HL-60/S4 treated with retinoic acid at 250 ng/mL for 4 days and 3 days (cell line): ENCODE data around the gene ATG9B.
"Not testable (repeated sequence)": the region's sequence is repeated elsewhere in the genome, so short reads cannot be mapped to it uniquely, and the experiment has no call there.

Source experiments
- in situ Hi-C: fragments of 300-500 bp; cut with MboI; formaldehyde crosslinking; loops from 2 replicates; pipeline ENCODE4 v1.7.0; 2022; ENCODE audit warnings: low sequenced_read_pairs

Gene ATG9B

DNA sequence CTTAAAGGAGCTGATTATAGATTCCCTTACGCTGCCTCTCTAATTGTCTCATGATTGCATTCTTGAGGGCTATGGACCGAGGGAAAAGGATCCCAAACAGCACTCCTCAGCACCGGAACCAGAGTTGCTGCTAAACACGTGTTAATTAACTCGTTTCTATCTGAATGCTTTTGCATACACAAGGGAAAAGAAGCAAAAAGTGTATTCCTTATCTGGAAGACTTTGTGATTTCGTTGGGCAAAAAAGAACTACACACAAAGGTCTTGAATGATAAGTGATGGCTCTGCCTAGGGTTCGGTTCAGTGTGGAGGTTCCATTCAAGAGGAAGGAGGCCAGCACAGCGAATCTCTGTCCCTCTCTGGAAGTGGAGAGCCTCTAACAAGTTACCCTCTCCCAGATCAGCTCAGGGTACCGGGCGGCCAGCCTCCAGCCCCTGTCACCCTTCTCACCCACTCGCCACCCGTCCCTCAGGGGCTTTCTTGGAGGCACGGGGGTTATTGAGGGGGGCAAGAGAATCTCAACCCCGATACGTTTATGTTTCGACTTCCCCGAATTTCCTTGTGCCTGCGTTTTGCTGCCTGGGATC, 34.6 kb upstream of the ATG9B start:
- in situ Hi-C loops: no loop called here

- in situ Hi-C loops: no loop called here
Measured at GRCh38 chr7:151057989-151058780, 33.9 kb upstream of the ATG9B start.

DNA sequence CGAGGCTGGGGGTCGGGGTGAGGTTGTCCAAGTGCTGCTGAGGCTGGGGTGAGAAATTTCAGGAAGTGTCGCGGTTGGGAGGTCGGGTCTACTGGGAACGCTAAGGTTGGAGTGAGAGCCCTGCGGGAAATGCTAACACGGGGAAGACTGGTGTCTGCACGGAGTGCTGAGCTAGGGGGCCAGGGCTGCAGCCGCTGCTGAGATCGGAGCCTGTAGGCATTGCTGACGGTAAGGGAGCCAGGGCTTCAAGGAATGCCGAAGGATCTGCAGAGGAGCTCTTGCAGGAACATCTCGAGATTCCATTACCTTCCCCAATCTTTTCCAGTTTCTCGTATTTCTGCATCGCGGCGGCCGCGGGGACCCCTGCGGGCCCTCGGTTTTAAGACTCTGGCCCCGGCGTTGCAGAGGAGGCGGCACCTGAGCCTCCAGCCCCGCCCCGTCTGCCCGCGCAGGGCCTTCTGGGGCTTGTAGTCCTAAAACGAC, 33.3 kb upstream of the ATG9B start, which contains the start of gene CDK5:
Gene CDK5, minus strand, starts transcription at position 392 of the 483 bp plus-strand sequence. Its CDS starts 49 bp downstream, at position 343.
- in situ Hi-C loops: no loop called here

DNA sequence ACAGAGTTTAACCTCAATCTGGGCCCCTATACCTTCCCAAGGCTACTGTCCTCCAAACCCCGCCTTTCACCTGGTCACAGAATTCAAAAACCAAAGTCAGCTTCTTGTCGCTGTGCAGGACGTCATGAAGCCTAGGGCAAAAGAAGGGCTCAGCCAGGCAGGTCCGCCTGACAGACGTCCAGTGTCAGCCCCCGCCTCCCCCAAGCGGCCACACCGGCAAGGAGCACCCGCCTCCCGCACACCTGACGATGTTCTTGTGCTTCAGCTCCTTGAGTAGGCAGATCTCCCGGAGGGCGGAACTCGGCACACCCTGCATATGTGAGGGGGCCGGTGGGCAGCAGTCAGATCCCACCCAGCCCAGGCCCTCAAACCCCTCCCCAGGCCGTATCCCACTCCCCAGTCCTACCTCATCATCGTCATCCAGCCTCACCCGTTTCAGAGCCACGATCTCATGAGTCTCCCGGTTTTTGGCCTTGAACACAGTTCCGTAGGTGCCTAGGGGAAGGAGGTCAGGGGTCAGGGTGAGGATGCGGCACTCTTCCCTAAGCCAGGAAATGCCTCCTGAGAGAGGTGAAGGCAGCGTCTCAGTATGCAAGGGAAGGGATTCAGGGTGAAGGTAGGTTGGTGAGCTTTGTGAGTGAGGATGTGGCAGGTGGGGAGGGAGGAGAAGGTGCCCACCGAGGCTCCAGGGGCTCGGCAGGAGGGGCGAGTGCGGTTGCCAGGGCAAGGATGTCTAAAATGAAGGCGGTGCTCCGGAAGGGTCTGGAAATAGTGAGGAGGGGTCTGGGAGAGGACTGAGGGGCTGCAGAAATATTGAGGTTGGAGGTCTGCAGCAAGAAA, 32.6 kb upstream of the ATG9B start:
- in situ Hi-C loops: no loop called here

DNA sequence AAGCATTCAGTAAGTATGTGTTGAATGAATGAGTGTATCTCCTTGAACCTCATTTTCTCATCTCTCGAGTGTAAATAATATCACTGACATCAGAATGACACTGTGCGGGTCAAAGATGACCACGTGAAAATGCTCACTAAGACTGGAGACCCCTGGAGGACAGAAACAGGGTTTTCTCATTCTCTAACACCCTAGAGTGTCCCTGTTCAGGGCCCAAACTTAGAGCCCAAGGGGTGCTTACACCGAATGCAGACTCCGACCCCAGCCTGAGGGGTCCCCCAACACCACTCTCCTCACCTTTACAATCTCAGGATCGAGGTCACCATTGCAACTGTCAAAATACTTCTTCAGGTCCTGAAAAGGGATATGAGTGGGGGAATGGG, 32.0 kb upstream of the ATG9B start:
- in situ Hi-C loops: no loop called here

DNA sequence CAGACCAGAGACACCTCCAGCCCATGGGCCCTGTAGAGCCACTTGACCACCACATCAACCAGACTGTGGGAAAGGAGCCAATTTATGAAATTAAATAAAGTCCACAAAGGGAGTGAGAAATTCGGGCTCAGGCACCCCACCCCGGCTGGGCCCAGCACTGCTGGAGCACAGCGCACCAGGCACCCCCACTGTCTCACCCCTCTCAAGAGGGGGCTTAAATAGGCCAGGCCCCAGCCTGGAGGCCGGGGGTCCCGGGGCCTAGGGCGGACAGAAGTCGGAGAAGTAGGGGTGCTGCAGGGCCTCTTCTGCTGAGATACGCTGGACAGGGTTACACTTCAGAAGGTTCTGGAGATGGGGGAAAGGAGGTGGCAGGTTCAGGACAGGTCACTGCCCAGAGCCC, 29.5 kb upstream of the ATG9B start:
- in situ Hi-C loops: no loop called here

GRCh38 chr7:151053096-151053495, 28.8 kb upstream of the ATG9B start:
- in situ Hi-C loops: no loop called here

- in situ Hi-C loops: no loop called here
Measured at GRCh38 chr7:151051108-151051507, 26.8 kb upstream of the ATG9B start.

GRCh38 chr7:151048911-151049463, 24.7 kb upstream of the ATG9B start:
- in situ Hi-C loops: no loop called here

- in situ Hi-C loops: no loop called here
Measured at GRCh38 chr7:151047976-151048815, 23.9 kb upstream of the ATG9B start, which contains the start of gene ASIC3. Gene ASIC3, plus strand, starts transcription at chr7:151048531. Its CDS starts 355 bp downstream, at chr7:151048886.

DNA sequence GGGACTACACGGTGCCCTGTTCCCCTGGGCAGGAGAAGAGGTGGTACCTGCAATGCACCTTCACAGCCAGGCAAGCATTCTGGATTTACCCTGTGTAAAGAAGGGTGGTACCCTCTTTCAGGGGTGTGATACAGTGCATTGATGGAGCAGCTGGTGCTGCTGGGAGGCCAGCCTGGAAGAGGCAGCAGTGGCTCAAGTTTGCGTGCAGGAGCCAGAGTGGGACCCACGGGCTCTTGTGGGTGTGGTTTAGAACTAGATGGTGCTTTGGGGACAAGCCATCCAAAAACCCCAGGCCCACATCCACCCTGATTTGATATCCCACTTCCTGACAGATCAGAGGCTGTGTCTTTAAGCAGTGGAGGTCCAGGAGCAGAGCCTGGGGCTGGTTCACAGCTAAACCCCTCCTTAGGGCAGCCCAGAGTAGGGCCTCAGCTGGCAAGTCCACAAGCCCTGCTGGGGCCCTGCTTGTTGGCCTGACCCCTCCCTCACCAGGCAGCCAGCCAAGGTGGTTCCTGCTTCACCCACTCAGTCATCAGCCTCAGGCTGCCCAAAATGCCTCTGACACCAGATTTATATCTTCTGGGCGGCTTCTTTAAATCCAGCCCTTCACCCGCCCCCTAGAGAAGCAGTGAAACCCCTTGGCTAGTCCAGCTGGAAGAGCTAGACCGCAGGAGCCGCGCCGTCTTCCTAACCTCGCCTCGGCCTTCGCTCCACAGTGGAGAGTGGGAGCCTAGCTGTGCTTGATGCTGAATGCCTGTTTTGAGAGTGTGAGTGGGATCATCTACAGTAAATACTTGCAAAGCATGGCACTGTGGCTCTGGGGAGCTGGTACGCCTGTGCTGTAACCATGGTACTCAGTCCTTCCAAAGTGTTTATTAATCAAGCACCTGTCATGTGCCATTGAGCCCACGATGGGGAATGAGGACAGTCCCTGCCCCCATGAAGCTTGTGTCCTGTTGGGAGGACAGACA, 22.6 kb upstream of the ATG9B start:
- in situ Hi-C loops: no loop called here

DNA sequence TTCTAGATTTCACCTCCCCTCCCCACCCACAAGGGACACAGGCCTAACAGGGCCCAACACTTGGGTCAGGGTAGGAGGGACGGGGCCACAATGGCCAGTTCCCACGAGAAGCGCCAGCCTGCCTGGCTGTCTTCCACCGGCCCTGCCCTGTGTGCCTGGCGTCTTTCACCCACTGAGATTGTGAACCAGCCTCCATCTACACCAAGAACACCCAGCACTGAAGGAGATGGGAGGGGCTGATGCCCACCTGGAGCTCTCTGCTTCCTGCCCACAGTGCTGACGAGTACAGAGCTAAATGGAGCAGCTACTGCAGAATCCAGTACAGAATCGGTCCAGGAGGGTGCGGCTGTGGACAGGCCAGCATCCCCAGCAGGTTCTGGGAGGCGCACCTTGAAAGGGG, 21.7 kb upstream of the ATG9B start:
- in situ Hi-C loops: no loop called here

GRCh38 chr7:151045262-151045661, 21.0 kb upstream of the ATG9B start:
- in situ Hi-C loops: no loop called here

DNA sequence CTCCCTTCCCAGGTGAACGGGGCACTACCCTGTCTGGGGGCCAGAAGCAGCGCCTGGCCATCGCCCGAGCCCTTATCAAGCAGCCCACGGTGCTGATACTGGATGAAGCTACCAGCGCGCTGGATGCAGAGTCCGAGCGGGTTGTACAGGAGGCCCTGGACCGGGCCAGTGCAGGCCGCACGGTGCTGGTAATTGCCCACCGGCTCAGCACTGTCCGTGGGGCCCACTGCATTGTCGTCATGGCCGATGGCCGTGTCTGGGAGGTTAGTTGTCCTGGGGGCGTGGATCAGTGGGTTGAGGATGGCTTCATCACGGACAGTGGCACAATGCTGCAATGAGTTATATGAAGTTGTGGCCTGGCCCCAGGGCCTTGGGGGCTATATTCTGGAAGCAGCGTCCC, 19.7 kb upstream of the ATG9B start:
- in situ Hi-C loops: no loop called here

GRCh38 chr7:151043449-151043848, 19.2 kb upstream of the ATG9B start:
- in situ Hi-C loops: not testable (repeated sequence)

DNA sequence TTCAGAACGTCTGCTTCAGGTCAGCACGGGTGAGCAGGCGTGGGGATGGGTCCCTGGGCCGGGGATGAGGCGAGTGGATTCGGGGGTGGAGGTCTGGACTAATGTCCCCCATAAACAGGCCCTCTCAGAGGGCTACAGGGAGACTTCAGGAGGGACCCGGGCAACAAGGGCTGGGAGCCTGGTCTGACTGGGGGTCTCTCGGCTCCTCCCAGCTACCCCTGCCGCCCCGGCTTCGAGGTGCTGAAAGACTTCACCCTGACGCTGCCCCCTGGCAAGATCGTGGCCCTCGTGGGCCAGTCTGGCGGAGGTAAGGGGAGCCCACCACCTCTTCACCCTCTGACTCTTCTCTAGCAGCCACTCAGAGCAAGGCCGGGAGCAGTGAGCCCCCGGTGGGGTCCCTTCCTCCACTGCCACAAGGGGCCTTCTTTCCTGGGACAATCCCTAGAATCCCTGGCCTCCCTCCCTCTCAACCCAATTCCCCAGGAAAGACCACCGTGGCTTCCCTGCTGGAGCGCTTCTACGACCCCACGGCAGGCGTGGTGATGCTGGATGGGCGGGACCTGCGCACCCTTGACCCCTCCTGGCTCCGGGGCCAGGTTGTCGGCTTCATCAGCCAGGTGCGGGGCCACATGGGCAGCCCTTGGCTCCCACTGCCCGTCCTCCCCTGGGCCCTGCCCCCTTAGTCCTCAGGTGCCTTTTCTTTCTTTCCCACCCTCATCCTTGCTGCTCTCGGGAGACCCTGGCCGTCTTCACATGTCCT, 16.5 kb upstream of the ATG9B start:
- in situ Hi-C loops: no loop called here

DNA sequence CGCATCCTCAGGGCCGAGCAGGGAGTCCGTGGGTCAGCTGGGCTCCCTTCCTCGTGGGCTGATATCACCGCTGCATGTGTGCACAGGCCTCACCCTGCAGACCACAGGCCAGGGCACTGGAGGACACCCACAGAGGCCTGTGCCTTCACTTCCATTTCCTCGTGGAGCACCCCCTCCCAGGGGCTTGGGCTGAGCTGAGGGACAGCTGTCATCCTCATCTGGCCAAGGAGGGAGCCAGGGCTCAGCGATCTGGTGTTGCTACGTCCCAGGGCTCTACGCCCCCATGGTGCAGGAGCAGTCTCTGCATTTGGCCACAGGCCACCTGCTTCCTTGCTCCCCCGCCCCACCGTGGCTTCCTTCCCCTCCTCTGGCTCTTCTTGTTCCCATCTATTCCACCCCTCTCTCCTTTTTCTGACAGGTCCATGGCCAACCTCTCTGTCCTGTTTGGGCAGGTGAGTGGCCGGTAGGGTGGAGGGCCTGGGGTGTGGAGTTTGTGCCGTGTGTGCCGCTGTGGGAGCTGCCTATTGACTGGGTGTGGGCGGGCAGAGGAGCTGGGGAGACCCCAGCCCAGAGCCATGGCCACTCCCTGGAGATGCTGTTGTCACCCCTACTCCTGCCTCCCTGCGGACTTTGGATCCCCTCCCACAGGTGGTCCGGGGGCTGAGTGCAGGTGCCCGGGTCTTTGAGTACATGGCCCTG, 15.7 kb upstream of the ATG9B start:
- in situ Hi-C loops: no loop called here
